ENCODE results near the gene LRP8. TPM values are rescaled to one million over a fixed set of nuclear protein-coding genes. Genes with fewer than 3 reads are reported as not detected.
A peak's percentile ranks its signal among the peaks of the same experiment; 100 is the strongest.

LRP8 gene
- total RNA-seq, 1 donor from 2014 or later = 1.5 TPM

- DNase-seq = peak; percentile 35
Measured at GRCh38 chr1:53281133-53281532, 46.7 kb downstream of the LRP8 start.

DNA sequence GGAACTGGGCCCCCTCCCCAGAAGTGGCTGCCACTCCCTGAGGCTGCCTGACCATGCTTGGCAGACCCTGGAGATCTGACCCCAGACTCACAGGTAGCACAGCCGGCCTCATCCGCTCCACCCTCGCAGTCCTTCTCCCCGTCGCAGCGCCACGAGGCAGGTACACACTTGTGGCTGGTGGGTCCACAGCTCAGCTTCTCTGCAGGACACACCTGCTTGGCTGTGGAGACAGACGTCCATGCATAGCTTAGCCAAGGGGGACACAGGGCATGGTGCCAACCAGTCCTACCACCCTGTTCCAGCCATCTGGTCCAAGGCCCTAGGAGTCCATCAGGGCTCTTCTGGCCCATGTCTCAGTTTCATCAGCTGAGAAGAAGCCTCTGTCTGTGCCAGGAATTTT is 47.4 kb downstream of the LRP8 start:
- no peak for DNase-seq

- no peak for DNase-seq
Measured at GRCh38 chr1:53279296-53280200, 48.3 kb downstream of the LRP8 start.

DNA sequence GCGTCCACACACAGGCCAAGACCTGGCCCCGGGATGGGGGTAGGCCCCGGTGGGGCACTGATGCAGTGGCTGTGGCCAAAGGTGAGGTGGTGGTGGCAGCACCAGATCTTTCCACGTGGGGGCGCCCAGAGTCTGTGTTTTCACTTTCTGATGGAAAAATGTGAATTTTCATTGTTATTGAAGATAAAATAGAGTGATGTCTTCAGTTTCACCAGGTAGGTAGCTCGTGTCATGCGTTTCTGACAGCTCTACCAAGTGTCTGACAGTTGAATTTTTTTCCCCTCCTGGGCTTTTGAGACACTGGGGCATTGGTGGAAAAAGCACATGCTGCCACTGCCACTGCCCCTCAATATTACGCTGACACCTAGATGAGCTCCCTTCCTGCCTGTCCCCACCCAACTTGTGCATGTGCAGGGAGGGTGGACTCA is 49.6 kb downstream of the LRP8 start:
- DNase-seq = peak; percentile 60

DNA sequence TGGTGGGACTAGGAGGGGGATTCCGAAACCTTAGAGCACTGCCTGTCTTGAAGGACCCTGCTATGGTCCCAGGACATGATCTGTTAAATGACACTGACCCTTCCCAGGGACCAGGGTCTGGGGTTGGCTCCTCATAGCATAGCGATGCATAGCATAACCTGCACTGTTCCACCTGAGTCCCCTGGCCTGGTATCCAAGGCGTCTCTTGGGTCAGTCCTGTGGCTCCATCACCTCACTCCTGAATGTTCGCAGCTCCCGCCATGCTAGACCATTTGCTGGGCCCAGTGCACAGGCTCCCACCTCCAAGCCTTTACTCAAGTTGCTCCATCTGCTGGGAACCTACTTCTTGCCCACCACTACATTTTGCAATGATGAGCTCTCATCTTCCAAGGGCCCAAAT is 50.5 kb downstream of the LRP8 start:
- DNase-seq = no peak

- DNase-seq = no peak
Measured at GRCh38 chr1:53276902-53277281, 51.0 kb downstream of the LRP8 start.

- DNase-seq = no peak
Measured at GRCh38 chr1:53276153-53276901, 51.5 kb downstream of the LRP8 start.

GRCh38 chr1:53275566-53275965 is 52.3 kb downstream of the LRP8 start:
- DNase-seq = no peak

GRCh38 chr1:53274541-53275185 is 53.2 kb downstream of the LRP8 start:
- no peak for DNase-seq

- no peak for DNase-seq
Measured at GRCh38 chr1:53274026-53274425, 53.8 kb downstream of the LRP8 start.

GRCh38 chr1:53273526-53273925 is 54.3 kb downstream of the LRP8 start:
- DNase-seq = no peak

DNA sequence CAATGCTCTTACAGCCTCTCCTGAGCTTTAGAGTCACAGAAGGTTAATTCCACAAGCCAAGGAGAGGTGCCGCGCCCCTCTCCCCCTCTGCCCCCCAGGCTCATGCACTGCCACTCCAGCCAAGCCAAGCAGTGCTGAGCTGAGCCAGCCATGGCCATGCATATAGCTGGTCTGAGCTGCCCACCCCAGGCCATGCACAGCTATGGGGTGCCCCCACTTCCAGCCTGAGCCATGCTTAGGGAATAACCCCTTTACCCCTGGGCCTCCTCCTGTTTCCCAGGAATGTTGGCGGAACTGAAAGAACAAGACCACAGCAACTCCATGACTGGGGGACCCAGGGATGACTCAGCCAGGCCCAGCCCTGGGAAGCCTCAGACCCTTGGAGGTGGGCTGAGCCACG is 55.5 kb downstream of the LRP8 start:
- DNase-seq = no peak

- DNase-seq = no peak
Measured at GRCh38 chr1:53271446-53272090, 56.3 kb downstream of the LRP8 start.

- DNase-seq = no peak
Measured at GRCh38 chr1:53270873-53271272, 57.0 kb downstream of the LRP8 start.

GRCh38 chr1:53270107-53270506 is 57.8 kb downstream of the LRP8 start:
- DNase-seq = no peak

GRCh38 chr1:53267761-53268160 is 60.1 kb downstream of the LRP8 start:
- no peak for DNase-seq

DNA sequence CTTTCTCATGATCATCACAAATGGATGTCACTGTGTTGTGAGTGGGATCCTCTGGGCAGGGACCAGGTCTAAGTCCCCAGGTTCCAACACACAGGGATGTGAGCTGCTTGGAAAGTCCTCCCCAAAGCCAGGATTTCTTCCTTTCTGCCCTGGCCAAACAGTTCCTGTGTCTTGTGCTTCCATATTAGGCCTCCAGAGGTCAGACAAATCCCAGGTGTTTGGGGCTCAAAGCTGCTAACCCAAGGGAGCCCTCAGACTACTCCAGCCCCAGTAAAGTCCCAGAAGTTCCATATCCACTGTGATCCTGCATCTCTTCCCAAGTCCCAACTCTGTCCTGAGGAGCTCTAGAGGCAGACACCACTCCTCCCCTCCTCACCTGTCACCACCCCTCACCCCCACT is 61.8 kb downstream of the LRP8 start:
- DNase-seq = no peak

DNA sequence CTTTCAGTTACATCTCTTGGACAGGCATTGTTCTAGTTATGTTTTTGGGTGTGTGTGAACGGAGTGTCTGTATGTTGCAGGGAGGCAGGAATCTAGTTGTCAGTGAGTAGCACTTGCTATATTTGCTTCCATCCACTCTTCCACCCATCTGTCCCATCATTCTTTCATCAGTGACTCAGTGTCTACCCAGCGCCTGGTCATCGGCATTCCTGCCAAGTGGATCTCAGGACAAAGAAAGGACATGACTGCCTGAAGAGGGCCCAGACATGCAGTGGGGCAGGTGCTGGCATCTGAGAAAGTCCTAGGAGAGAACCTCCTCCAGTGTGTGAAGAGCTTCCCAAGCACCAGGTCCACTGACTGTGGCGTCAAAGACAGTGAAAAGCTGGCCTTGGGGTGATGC is 62.3 kb downstream of the LRP8 start:
- no peak for DNase-seq

DNA sequence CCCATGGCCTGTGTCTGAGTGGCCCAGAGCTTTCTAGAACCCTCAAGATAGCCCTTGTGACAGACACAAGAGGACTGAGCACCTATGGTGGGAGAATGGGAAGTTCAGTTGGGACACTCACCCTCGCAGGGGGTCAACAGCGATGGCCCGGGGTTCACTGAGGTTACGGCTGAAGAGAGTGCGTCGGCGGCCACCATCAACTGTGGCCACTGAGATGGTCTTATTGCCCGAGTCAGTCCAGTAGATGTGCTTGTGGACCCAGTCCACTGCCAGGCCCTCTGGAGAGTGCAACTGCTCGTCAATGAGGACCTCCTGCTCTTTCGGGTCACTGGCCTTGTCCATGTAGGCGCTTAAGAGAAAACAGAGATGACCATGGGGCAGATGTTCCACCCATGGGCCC is 63.8 kb downstream of the LRP8 start:
- DNase-seq = no peak

DNA sequence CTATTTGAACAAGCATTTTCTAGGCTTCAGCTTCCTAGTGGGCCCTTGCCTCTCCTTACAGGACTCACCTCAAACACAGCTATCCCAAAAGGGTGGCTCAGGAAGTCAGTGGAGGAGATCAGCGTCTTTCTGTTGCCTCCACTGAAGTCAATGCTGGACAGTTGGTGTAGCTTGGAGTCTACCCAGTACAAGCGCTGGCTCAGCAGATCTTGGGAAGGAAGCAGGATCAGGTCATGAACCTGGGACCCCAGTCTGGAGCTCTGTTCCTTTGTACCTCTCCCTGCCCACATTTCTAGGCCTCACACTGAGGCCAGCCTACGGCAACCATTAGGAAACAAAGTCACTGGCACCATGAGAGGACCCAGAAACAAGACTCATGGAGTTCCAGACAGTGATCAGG is 65.9 kb downstream of the LRP8 start:
- DNase-seq = no peak

GRCh38 chr1:53260631-53261247 is 67.1 kb downstream of the LRP8 start:
- no peak for DNase-seq

- no peak for DNase-seq
Measured at GRCh38 chr1:53259932-53260331, 67.9 kb downstream of the LRP8 start.
